ENCODE measurements around the gene HSPA1A.
"Not testable (repeated sequence)": the region's sequence is repeated elsewhere in the genome, so short reads cannot be mapped to it uniquely, and the experiment has no call there.

The HSPA1A gene

DNA sequence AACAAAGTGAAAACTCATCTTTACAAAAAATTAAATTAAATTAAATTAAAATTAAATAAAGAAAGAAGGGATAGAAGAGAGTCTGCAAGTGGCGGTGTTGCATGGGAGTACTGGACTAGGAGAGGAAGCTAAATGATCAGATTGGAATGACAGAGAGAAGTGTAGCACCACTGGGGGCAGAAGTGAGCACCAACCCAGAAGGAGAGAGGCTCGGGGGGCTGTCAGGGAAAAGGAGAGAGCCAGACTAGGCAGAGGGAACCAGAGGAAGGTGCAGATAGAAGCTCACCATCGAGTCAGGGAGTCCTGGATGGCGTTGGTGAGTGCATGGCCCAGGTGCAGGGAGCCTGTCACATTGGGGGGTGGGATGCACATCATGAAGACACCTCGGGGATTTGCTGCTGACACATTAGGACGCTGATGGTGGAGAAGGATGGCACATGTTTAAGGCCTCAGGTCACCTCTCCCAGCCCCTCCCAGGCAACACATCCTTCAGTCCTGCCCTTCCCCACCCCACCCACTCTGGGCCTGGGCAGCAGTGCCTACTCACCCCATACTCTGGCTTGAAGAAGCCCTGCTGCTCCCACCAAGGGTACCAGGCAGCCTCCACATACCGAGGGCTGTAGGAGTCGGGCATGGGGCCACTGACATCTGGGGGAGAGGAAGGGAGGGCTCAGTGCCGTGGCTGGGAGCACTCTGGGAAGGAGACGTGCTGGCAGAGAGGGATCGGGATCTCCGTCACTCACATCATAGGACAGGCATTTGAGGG lies 23.8 kb upstream of the HSPA1A start:
- Histone ChIP-seq H3K4me2 (ENCODE audit: insufficient read depth, low read length, poor library complexity, severe bottlenecking) (no peak overlapping the region), H3K14ac (ENCODE audit: low read length) (no peak overlapping the region), H4K91ac (ENCODE audit: low read depth, low read length, poor library complexity) (no peak overlapping the region), H2AFZ (ENCODE audit: low read length) (no peak overlapping the region), H3K9me3 (replicated peaks in 1 of 2; ENCODE audit: control insufficient read depth in 2 of 2, insufficient read depth in 1 of 2, low read depth in 1 of 2, low read length in 2 of 2) (no peaks in the 10 kb centered on the region), H3K18ac (ENCODE audit: low read length) (no peak overlapping the region), H3K9ac (ENCODE audit: low read depth, low read length, poor library complexity) (no peak overlapping the region), H3K23ac (ENCODE audit: low read depth, low read length, poor library complexity) (no peak overlapping the region), H3K27me3 (ENCODE audit: control insufficient read depth in 3 of 3, insufficient read depth in 3 of 3, low read depth in 1 of 3, low read length in 3 of 3) (no peaks in the 10 kb centered on the region), H3K79me1 (ENCODE audit: low read depth, low read length) (no peaks in the 10 kb centered on the region), H2BK15ac (ENCODE audit: low read length) (no peak overlapping the region), H2BK120ac (ENCODE audit: low read depth, low read length) (no peak overlapping the region), H3K36me3 (replicated peaks in 1 of 2; ENCODE audit: control insufficient read depth in 2 of 2, insufficient read depth in 2 of 2, low read length in 2 of 2) (peaks cover 15 to 59% of the 10 kb centered on the region in 2 donors), H2AK5ac (ENCODE audit: low read depth, low read length) (peak overlapping the region; percentile 11), H3K4ac (ENCODE audit: low read length) (no peak overlapping the region), H2BK12ac (ENCODE audit: low read length) (no peak overlapping the region), H3K4me3 (ENCODE audit: low read length in 2 of 2) (peak overlapping the region in 1 of 2 donors; percentile 5), H4K8ac (ENCODE audit: low read depth, low read length) (no peak overlapping the region), H3K4me1 (ENCODE audit: control insufficient read depth in 2 of 2, insufficient read depth in 1 of 2, low read depth in 1 of 2, low read length in 2 of 2) (peaks cover 2 to 5% of the 10 kb centered on the region in 2 donors), H3K27ac (replicated peaks; ENCODE audit: low read length) (no peak overlapping the region), H2BK5ac (ENCODE audit: low read length) (no peak overlapping the region)
- WGBS, 2 donors (ENCODE audit: extremely low coverage in 2 of 2, insufficient read length in 2 of 2, insufficient replicate concordance in 1 of 2), result 100% methylated on average over 1 of the region's 12 CpGs; no CpG with 5 or more reads in 1 of the 2 donors
- DNase-seq (ENCODE audit: low spot score), result peak; percentile 55

DNA sequence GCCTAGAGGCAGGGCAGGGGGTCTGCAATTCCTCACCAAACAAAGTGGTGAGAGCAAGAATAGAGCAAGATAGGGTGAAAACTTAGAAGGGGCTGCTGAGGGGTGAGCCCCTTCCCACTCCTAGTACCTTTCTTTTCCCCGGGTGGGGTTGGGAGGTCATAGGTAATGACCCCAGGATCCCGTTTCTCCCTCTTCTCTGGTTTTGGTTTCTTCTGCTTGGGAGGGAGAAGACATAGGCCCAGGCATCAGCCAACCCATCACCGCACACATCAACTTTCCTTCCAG lies 23.3 kb upstream of the HSPA1A start:
- no CpG with 5 or more reads among the region's 3 CpGs for WGBS, 2 donors (ENCODE audit: extremely low coverage in 2 of 2, insufficient read length in 2 of 2, insufficient replicate concordance in 1 of 2)
- DNase-seq (ENCODE audit: low spot score), result no peak
- H3K9ac ChIP-seq (ENCODE audit: low read depth, low read length, poor library complexity), result no peak overlapping the region

DNA sequence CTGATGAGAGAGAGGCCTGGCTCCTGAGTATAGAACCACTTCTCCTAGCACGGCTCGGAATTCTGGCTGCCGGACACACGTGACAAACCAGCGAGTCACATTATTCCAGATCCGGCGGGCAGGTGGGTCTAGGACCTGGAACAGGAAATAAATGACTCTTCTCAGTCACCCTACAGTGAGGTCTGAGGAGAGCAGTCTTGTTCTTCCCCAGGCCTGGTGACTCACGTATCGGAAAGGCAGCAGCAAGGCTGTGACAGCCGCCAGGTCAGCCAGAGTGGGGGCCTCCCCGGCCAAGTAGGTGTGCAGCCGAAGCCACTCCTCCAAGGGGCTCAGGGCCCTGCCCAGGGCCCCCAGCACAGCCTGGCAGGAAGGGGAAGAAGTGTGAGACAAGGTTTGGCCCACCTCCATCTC lies 22.6 kb upstream of the HSPA1A start:
- H3K4me3 ChIP-seq (ENCODE audit: low read length in 2 of 2), result no peak overlapping the region
- H2BK15ac ChIP-seq (ENCODE audit: low read length), result no peak overlapping the region
- no peak overlapping the region for H3K23ac ChIP-seq (ENCODE audit: low read depth, low read length, poor library complexity)
- no peak overlapping the region for H4K91ac ChIP-seq (ENCODE audit: low read depth, low read length, poor library complexity)
- no peak overlapping the region for H2BK5ac ChIP-seq (ENCODE audit: low read length)
- no CpG with 5 or more reads among the region's 12 CpGs for WGBS, 2 donors (ENCODE audit: extremely low coverage in 2 of 2, insufficient read length in 2 of 2, insufficient replicate concordance in 1 of 2)
- DNase-seq (ENCODE audit: low spot score), result no peak
- no peak overlapping the region for H4K8ac ChIP-seq (ENCODE audit: low read depth, low read length)
- H3K18ac ChIP-seq (ENCODE audit: low read length), result no peak overlapping the region
- no peak overlapping the region for H2BK120ac ChIP-seq (ENCODE audit: low read depth, low read length)
- peaks cover 18 to 63% of the 10 kb centered on the region in 2 donors for H3K36me3 ChIP-seq (replicated peaks in 1 of 2; ENCODE audit: control insufficient read depth in 2 of 2, insufficient read depth in 2 of 2, low read length in 2 of 2)
- H3K79me1 ChIP-seq (ENCODE audit: low read depth, low read length), result no peaks in the 10 kb centered on the region
- peaks cover 2 to 5% of the 10 kb centered on the region in 2 donors for H3K4me1 ChIP-seq (ENCODE audit: control insufficient read depth in 2 of 2, insufficient read depth in 1 of 2, low read depth in 1 of 2, low read length in 2 of 2)
- no peak overlapping the region for H3K4me2 ChIP-seq (ENCODE audit: insufficient read depth, low read length, poor library complexity, severe bottlenecking)
- no peak overlapping the region for H3K4ac ChIP-seq (ENCODE audit: low read length)
- H3K14ac ChIP-seq (ENCODE audit: low read length), result no peak overlapping the region
- H3K9ac ChIP-seq (ENCODE audit: low read depth, low read length, poor library complexity), result no peak overlapping the region
- H2BK12ac ChIP-seq (ENCODE audit: low read length), result no peak overlapping the region
- no peak overlapping the region for H2AK5ac ChIP-seq (ENCODE audit: low read depth, low read length)
- no peak overlapping the region for H2AFZ ChIP-seq (ENCODE audit: low read length)
- no peak overlapping the region for H3K27ac ChIP-seq (replicated peaks; ENCODE audit: low read length)
- H3K9me3 ChIP-seq (replicated peaks in 1 of 2; ENCODE audit: control insufficient read depth in 2 of 2, insufficient read depth in 1 of 2, low read depth in 1 of 2, low read length in 2 of 2), result no peaks in the 10 kb centered on the region
- H3K27me3 ChIP-seq (ENCODE audit: control insufficient read depth in 3 of 3, insufficient read depth in 3 of 3, low read depth in 1 of 3, low read length in 3 of 3), result no peaks in the 10 kb centered on the region

More for the DNA sequence above, 23.3 kb upstream of the HSPA1A start:
- Histone ChIP-seq H4K8ac (ENCODE audit: low read depth, low read length) (no peak overlapping the region), H3K9me3 (replicated peaks in 1 of 2; ENCODE audit: control insufficient read depth in 2 of 2, insufficient read depth in 1 of 2, low read depth in 1 of 2, low read length in 2 of 2) (no peaks in the 10 kb centered on the region), H3K4me1 (ENCODE audit: control insufficient read depth in 2 of 2, insufficient read depth in 1 of 2, low read depth in 1 of 2, low read length in 2 of 2) (peaks cover 2 to 5% of the 10 kb centered on the region in 2 donors), H4K91ac (ENCODE audit: low read depth, low read length, poor library complexity) (no peak overlapping the region), H3K4me3 (ENCODE audit: low read length in 2 of 2) (no peak overlapping the region), H2AFZ (ENCODE audit: low read length) (no peak overlapping the region), H2BK120ac (ENCODE audit: low read depth, low read length) (no peak overlapping the region), H3K4me2 (ENCODE audit: insufficient read depth, low read length, poor library complexity, severe bottlenecking) (no peak overlapping the region), H2BK15ac (ENCODE audit: low read length) (no peak overlapping the region), H2BK12ac (ENCODE audit: low read length) (no peak overlapping the region), H2BK5ac (ENCODE audit: low read length) (no peak overlapping the region), H3K14ac (ENCODE audit: low read length) (no peak overlapping the region), H3K23ac (ENCODE audit: low read depth, low read length, poor library complexity) (no peak overlapping the region), H3K36me3 (replicated peaks in 1 of 2; ENCODE audit: control insufficient read depth in 2 of 2, insufficient read depth in 2 of 2, low read length in 2 of 2) (peaks cover 15 to 59% of the 10 kb centered on the region in 2 donors), H3K18ac (ENCODE audit: low read length) (no peak overlapping the region), H2AK5ac (ENCODE audit: low read depth, low read length) (no peak overlapping the region), H3K27ac (replicated peaks; ENCODE audit: low read length) (no peak overlapping the region), H3K27me3 (ENCODE audit: control insufficient read depth in 3 of 3, insufficient read depth in 3 of 3, low read depth in 1 of 3, low read length in 3 of 3) (no peaks in the 10 kb centered on the region), H3K4ac (ENCODE audit: low read length) (no peak overlapping the region), H3K79me1 (ENCODE audit: low read depth, low read length) (no peaks in the 10 kb centered on the region)

DNA sequence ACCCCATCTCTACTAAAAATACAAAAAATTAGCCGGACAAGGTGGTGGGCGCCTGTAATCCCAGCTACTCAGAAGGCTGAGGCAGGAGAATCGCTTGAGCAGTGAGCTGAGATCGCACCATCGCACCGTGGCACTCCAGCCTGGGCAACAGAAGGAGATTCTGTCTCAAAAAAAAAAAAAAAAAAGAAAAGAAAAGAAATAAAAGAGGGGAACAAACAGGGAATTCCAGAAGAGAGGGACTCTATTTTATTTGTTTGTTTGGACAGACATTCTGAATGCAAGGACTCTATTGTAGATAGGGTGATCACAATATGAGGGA lies 21.5 kb upstream of the HSPA1A start:
- not testable (repeated sequence) for H3K18ac ChIP-seq (ENCODE audit: low read length); H3K14ac ChIP-seq (ENCODE audit: low read length); H2BK15ac ChIP-seq (ENCODE audit: low read length); H3K27me3 ChIP-seq (ENCODE audit: control insufficient read depth in 3 of 3, insufficient read depth in 3 of 3, low read depth in 1 of 3, low read length in 3 of 3); H2BK5ac ChIP-seq (ENCODE audit: low read length); H2AFZ ChIP-seq (ENCODE audit: low read length); H3K27ac ChIP-seq (replicated peaks; ENCODE audit: low read length); H3K9me3 ChIP-seq (replicated peaks in 1 of 2; ENCODE audit: control insufficient read depth in 2 of 2, insufficient read depth in 1 of 2, low read depth in 1 of 2, low read length in 2 of 2); H4K91ac ChIP-seq (ENCODE audit: low read depth, low read length, poor library complexity); H3K9ac ChIP-seq (ENCODE audit: low read depth, low read length, poor library complexity); H2BK12ac ChIP-seq (ENCODE audit: low read length); H3K4me1 ChIP-seq (ENCODE audit: control insufficient read depth in 2 of 2, insufficient read depth in 1 of 2, low read depth in 1 of 2, low read length in 2 of 2); H3K4ac ChIP-seq (ENCODE audit: low read length); H4K8ac ChIP-seq (ENCODE audit: low read depth, low read length); H3K23ac ChIP-seq (ENCODE audit: low read depth, low read length, poor library complexity); H3K79me1 ChIP-seq (ENCODE audit: low read depth, low read length); H2AK5ac ChIP-seq (ENCODE audit: low read depth, low read length); DNase-seq (ENCODE audit: low spot score); H2BK120ac ChIP-seq (ENCODE audit: low read depth, low read length)
- no CpG with 5 or more reads among the region's 6 CpGs for WGBS, 2 donors (ENCODE audit: extremely low coverage in 2 of 2, insufficient read length in 2 of 2, insufficient replicate concordance in 1 of 2)
- peaks cover 22 to 68% of the 10 kb centered on the region in 2 donors for H3K36me3 ChIP-seq (replicated peaks in 1 of 2; ENCODE audit: control insufficient read depth in 2 of 2, insufficient read depth in 2 of 2, low read length in 2 of 2)
- H3K4me3 ChIP-seq (ENCODE audit: low read length in 2 of 2), result peak overlapping the region in 1 of 2 donors; percentile 77
- H3K4me2 ChIP-seq (ENCODE audit: insufficient read depth, low read length, poor library complexity, severe bottlenecking), result peak overlapping the region; percentile 34

Measured in neuronal stem cell (in vitro differentiated cells).